ENCODE measurements around the gene NDUFB8. TPM values are rescaled to one million over a fixed set of nuclear protein-coding genes. Genes with fewer than 3 reads are reported as not detected.
"Not testable (repeated sequence)": the region's sequence is repeated elsewhere in the genome, so short reads cannot be mapped to it uniquely, and the experiment has no call there.

The NDUFB8 gene
- total RNA-seq: 100 to 1,000 TPM; 365 to 384 TPM

GRCh38 chr10:100529475-100530298 is at the start of gene NDUFB8:
TSS of gene NDUFB8 (minus strand) at chr10:100529871. CDS start at chr10:100529851, 20 bp downstream.
- DNase-seq: peak; percentile 92
- H3K36me3 Mint-ChIP-seq (ENCODE audit: low read depth): peaks cover 41% of the 10 kb centered on the region
- intact Hi-C loops (cut with micrococcal nuclease): loop anchor here (10.0 kb wide), 1 partner anchor 875 kb away; the partner anchor contains the start of gene ENTPD7
- no peak for TF ChIP-seq CTCF (IDR thresholded peaks at IDR 0.05)
- ChIA-PET CTCF (interaction anchor here (1.0 to 5.2 kb wide), 5 partner anchors 9 to 47 kb away, joined by 3 to 47 read pairs (median 5); no protein-coding TSS in a partner anchor), POLR2A (interaction anchor here (0.9 to 1.6 kb wide), 3 partner anchors 10 to 18 kb away, joined by 3 to 10 read pairs (median 7); partner anchors contain the start of gene SEC31B)
- peak; percentile 72 for ATAC-seq
- H3K9me3 Mint-ChIP-seq: no peaks in the 10 kb centered on the region
- H3K27ac Mint-ChIP-seq: peak within 1 kb of the TSS; percentile 95
- H3K27me3 Mint-ChIP-seq: no peaks in the 10 kb centered on the region
- H3K4me1 Mint-ChIP-seq (ENCODE audit: low read depth): peaks cover 32% of the 10 kb centered on the region
- peak within 1 kb of the TSS; percentile 85 for H3K4me3 Mint-ChIP-seq

- ATAC-seq (no peak), DNase-seq (no peak)
- Mint-ChIP-seq H3K36me3 (ENCODE audit: low read depth) (no peaks in the 10 kb centered on the region), H3K4me3 (no peak overlapping the region), H3K27me3 (peaks cover 14% of the 10 kb centered on the region), H3K9me3 (no peaks in the 10 kb centered on the region), H3K4me1 (ENCODE audit: low read depth) (no peaks in the 10 kb centered on the region), H3K27ac (no peak overlapping the region)
- POLR2A ChIA-PET: no interaction called here
- TF ChIP-seq CTCF (IDR thresholded peaks at IDR 0.05): no peak
- CTCF ChIA-PET: no interaction called here
- intact Hi-C loops (cut with micrococcal nuclease): no loop called here
Measured at GRCh38 chr10:100576282-100576635, 46.6 kb upstream of the NDUFB8 start.

GRCh38 chr10:100575585-100576281 is 46.1 kb upstream of the NDUFB8 start:
- ChIA-PET POLR2A (no interaction called here), CTCF (no interaction called here)
- Mint-ChIP-seq H3K27ac (no peak overlapping the region), H3K27me3 (peaks cover 14% of the 10 kb centered on the region), H3K4me1 (ENCODE audit: low read depth) (no peaks in the 10 kb centered on the region), H3K4me3 (no peak overlapping the region), H3K9me3 (no peaks in the 10 kb centered on the region), H3K36me3 (ENCODE audit: low read depth) (no peaks in the 10 kb centered on the region)
- TF ChIP-seq CTCF (IDR thresholded peaks at IDR 0.05): no peak
- DNase-seq: no peak
- intact Hi-C loops (cut with micrococcal nuclease): no loop called here
- ATAC-seq: no peak

- CTCF ChIA-PET: interaction anchor here (1.0 kb wide), 1 partner anchor 13 kb away, joined by 3 read pairs; no protein-coding TSS in a partner anchor
- intact Hi-C loops (cut with micrococcal nuclease); H3K36me3 Mint-ChIP-seq (ENCODE audit: low read depth); H3K27ac Mint-ChIP-seq; ATAC-seq; H3K4me3 Mint-ChIP-seq; DNase-seq; POLR2A ChIA-PET; H3K9me3 Mint-ChIP-seq; H3K4me1 Mint-ChIP-seq (ENCODE audit: low read depth): not testable (repeated sequence)
- H3K27me3 Mint-ChIP-seq: peaks cover 14% of the 10 kb centered on the region
Measured at GRCh38 chr10:100575146-100575545, 45.5 kb upstream of the NDUFB8 start.

GRCh38 chr10:100571084-100571856 is 41.6 kb upstream of the NDUFB8 start:
- ChIA-PET CTCF (interaction anchor here (1.2 kb wide), 1 partner anchor 14 kb away, joined by 3 read pairs; no protein-coding TSS in a partner anchor), POLR2A (no interaction called here)
- no peak for TF ChIP-seq CTCF (IDR thresholded peaks at IDR 0.05)
- H3K27me3 Mint-ChIP-seq: peaks cover 28% of the 10 kb centered on the region
- no peak overlapping the region for H3K4me3 Mint-ChIP-seq
- no peaks in the 10 kb centered on the region for H3K9me3 Mint-ChIP-seq
- intact Hi-C loops (cut with micrococcal nuclease): no loop called here
- no peak for ATAC-seq
- H3K27ac Mint-ChIP-seq: no peak overlapping the region
- H3K4me1 Mint-ChIP-seq (ENCODE audit: low read depth): no peaks in the 10 kb centered on the region
- no peaks in the 10 kb centered on the region for H3K36me3 Mint-ChIP-seq (ENCODE audit: low read depth)
- no peak for DNase-seq

Measured in activated CD8-positive, alpha-beta T cell treated with anti-CD3 and anti-CD28 coated beads for 36 hours (primary cell).